OCI-LY7 (cell line): ENCODE data around the gene DNAAF1.

Experiments used
- EZH2phosphoT487 ChIP-seq: fragments of 200-600 bp; sonication (generic); IDR thresholded peaks from 2 replicates; pipeline ENCODE4 v1.6.1; 2018; ENCODE audit warnings: low read depth, borderline replicate concordance, mild to moderate bottlenecking, mixed run types, antibody characterized with exemption, low read length, moderate library complexity, mixed read lengths
- TF ChIP-seq, protein P1 (sequence below): fragments of 200-600 bp; sonication (generic); conservative IDR thresholded peaks from 2 replicates; pipeline ENCODE4 v1.5.1; 2014; ENCODE audit warnings: mild to moderate bottlenecking, antibody characterized with exemption, low read length, moderate library complexity, mixed read lengths

DNA sequence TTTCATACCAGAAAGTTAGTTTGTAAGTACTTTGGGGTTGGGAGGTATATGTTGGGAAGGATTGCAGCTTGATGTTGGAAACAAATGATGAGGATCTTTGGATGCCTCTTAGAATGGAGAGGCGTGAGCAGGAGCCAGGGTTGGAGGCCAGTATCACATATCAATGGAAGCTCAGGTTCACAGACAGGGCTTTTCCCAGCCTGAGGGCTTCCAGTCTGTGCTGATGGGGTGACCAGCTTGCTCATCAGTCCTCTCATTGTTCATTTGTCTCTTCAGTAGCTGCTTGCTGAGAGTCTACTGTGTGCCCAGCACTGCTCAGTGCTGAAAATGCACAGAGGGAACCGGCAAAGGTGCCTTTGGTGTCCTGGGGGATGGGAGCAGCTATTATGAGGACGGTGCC, 5.8 kb downstream of the DNAAF1 start:
- TF ChIP-seq, protein P1, sequence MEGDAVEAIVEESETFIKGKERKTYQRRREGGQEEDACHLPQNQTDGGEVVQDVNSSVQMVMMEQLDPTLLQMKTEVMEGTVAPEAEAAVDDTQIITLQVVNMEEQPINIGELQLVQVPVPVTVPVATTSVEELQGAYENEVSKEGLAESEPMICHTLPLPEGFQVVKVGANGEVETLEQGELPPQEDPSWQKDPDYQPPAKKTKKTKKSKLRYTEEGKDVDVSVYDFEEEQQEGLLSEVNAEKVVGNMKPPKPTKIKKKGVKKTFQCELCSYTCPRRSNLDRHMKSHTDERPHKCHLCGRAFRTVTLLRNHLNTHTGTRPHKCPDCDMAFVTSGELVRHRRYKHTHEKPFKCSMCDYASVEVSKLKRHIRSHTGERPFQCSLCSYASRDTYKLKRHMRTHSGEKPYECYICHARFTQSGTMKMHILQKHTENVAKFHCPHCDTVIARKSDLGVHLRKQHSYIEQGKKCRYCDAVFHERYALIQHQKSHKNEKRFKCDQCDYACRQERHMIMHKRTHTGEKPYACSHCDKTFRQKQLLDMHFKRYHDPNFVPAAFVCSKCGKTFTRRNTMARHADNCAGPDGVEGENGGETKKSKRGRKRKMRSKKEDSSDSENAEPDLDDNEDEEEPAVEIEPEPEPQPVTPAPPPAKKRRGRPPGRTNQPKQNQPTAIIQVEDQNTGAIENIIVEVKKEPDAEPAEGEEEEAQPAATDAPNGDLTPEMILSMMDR, result no peak
- TF ChIP-seq EZH2phosphoT487, result no peak
